HepG2 (cell line): ENCODE results near the gene THAP10. TPM values are rescaled to one million over a fixed set of nuclear protein-coding genes. Genes with fewer than 3 reads are reported as not detected.

Source experiments
- ATAC-seq: fragments of 200-7000 bp; cut with Tn5 transposase; 3 replicates; pipeline ENCODE4 v1.9.1; 2020; ENCODE audit warnings: mild to moderate bottlenecking, moderate library complexity
- BruUV-seq: library from RNA; stranded (reverse); fragments of 400-500 nt; replicated peaks from 2 replicates; lab custom pipeline; 2021; lab: Mats Ljungman, UMichigan
- CTCF ChIA-PET: fragments of 300-600 bp; formaldehyde crosslinking; extraction: SDS; loops from one replicate; lab custom pipeline; 2021; ENCODE audit warnings: low total read pairs, inconsistent platforms, low intra/inter-chr PET ratio; lab: Yijun Ruan, JAX
- POLR2A ChIA-PET: fragments of 350-600 bp; sonication (Branson Sonifier 250); formaldehyde crosslinking; loops from one replicate; lab custom pipeline; 2020; ENCODE audit warnings: antibody characterized with exemption, inconsistent platforms; lab: Yijun Ruan, JAX
- DNase-seq: peaks from one replicate; pipeline ENCODE4 v3.0.0-alpha.2; 2015; ENCODE audit warnings: low spot score
- FAIRE-seq: peaks from 3 replicates; lab custom pipeline; 2011; peaks lifted over from hg19 to GRCh38; lab: Jason Lieb, UNC
- H2AFZ ChIP-seq: one replicate; pipeline ENCODE4 v1.6.1; 2011; ENCODE audit warnings: low read length, inconsistent platforms
- H3K27ac ChIP-seq: fragments of 300-600 bp; 3 replicates; pipeline ENCODE4 v1.8.0; 2011; ENCODE audit warnings: mixed run types, mild to moderate bottlenecking, mixed read lengths, low read length, inconsistent platforms; ENCODE audit not compliant: insufficient read depth; ENCODE audit errors: extremely low read length
- H3K27me3 ChIP-seq, 2 experiments: fragments of 200-600 bp in 1 of 2; 2 replicates in 1 of 2; 3 replicates in 1 of 2; pipeline versions ENCODE4 v1.6.0 to v1.8.0; 2011; ENCODE audit warnings: low read length in 2 of 2, mild to moderate bottlenecking in 2 of 2, moderate library complexity in 2 of 2, inconsistent platforms in 1 of 2; ENCODE audit not compliant: insufficient read depth in 2 of 2, control insufficient read depth in 1 of 2
- H3K36me3 ChIP-seq, 2 experiments: fragments of 200-600 bp in 1 of 2; replicated peaks in 1 of 2; 2 replicates in 1 of 2; 3 replicates in 1 of 2; pipeline versions ENCODE4 v1.5.1 to v1.8.0; 2011; ENCODE audit warnings: low read length in 2 of 2, inconsistent platforms in 1 of 2; ENCODE audit not compliant: insufficient read depth in 2 of 2, control insufficient read depth in 1 of 2
- H3K4me1 ChIP-seq: 2 replicates; pipeline ENCODE4 v1.5.1; 2012; ENCODE audit warnings: low read length, inconsistent platforms; ENCODE audit not compliant: insufficient read depth
- H3K4me2 ChIP-seq: 2 replicates; pipeline ENCODE4 v1.6.0; 2011; ENCODE audit warnings: low read depth, low read length, inconsistent platforms
- H3K4me3 ChIP-seq, 3 experiments: fragments of 200-600 bp in 1 of 3; sonication (generic), shearing (Covaris generic) in 1 of 3; replicated peaks in 1 of 3; 2 replicates each; pipeline ENCODE4 v1.5.1; 2011 to 2016; ENCODE audit warnings: low read length in 3 of 3, inconsistent platforms in 2 of 3, low read depth in 2 of 3, mild to moderate bottlenecking in 2 of 3, control low read depth in 1 of 3, mixed read lengths in 1 of 3; ENCODE audit not compliant: insufficient read depth in 1 of 3
- H3K79me2 ChIP-seq: one replicate; pipeline ENCODE4 v1.6.1; 2011; ENCODE audit warnings: low read length, inconsistent platforms; ENCODE audit not compliant: insufficient read depth
- H3K9ac ChIP-seq: 2 replicates; pipeline ENCODE4 v1.6.0; 2011; ENCODE audit warnings: mild to moderate bottlenecking, low read depth, low read length, inconsistent platforms; ENCODE audit not compliant: insufficient read depth
- H3K9me3 ChIP-seq: 2 replicates; pipeline ENCODE4 v1.5.1; 2012; ENCODE audit warnings: mild to moderate bottlenecking, low read length
- H4K20me1 ChIP-seq: 2 replicates; pipeline ENCODE4 v1.6.0; 2011; ENCODE audit warnings: inconsistent platforms, mild to moderate bottlenecking, low read length, moderate library complexity; ENCODE audit not compliant: insufficient read depth
- ATAD3A ChIP-seq: sonication (generic); formaldehyde crosslinking; IDR thresholded peaks from 2 replicates; pipeline ENCODE4 v1.4.0; 2020; ENCODE audit warnings: missing genetic modification reagents
- FOXK1 ChIP-seq: sonication (generic); formaldehyde crosslinking; IDR thresholded peaks from 2 replicates; pipeline ENCODE4 v1.4.0; 2020; ENCODE audit warnings: low read depth, missing genetic modification reagents, borderline replicate concordance
- FOXP1 ChIP-seq, 2 experiments: fragments of 450-650 bp in 1 of 2; IDR thresholded peaks; 2 replicates each; pipeline ENCODE4 v1.6.1; 2017 to 2018; ENCODE audit warnings: antibody characterized with exemption in 1 of 2
- KLF13 ChIP-seq: sonication (generic); formaldehyde crosslinking; IDR thresholded peaks from 2 replicates; pipeline ENCODE4 v1.4.0; 2020; ENCODE audit warnings: mild to moderate bottlenecking, missing genetic modification reagents
- MXD4 ChIP-seq: IDR thresholded peaks from 2 replicates; pipeline ENCODE4 v1.6.1; 2016; ENCODE audit warnings: mild to moderate bottlenecking, missing biosample characterization, missing genetic modification reagents
- MXI1 ChIP-seq: IDR thresholded peaks from 3 replicates; pipeline ENCODE4 v1.6.1; 2012; ENCODE audit warnings: low read depth, low read length, inconsistent platforms, borderline replicate concordance
- NFE2L2 ChIP-seq: fragments of 150-350 bp; IDR thresholded peaks from 2 replicates; pipeline ENCODE4 v1.6.1; 2014; ENCODE audit warnings: low read length
- RNF219 ChIP-seq: sonication (generic); formaldehyde crosslinking; IDR thresholded peaks from 2 replicates; pipeline ENCODE4 v1.5.0; 2020; ENCODE audit warnings: mild to moderate bottlenecking, missing genetic modification reagents
- SNAPC5 ChIP-seq: sonication (generic); formaldehyde crosslinking; IDR thresholded peaks from 2 replicates; pipeline ENCODE4 v1.8.1; 2023; ENCODE audit warnings: mild to moderate bottlenecking, missing genetic modification reagents, borderline replicate concordance
- ZFP36 ChIP-seq: fragments of 150-350 bp; IDR thresholded peaks from 2 replicates; pipeline ENCODE4 v1.6.1; 2018; ENCODE audit warnings: borderline replicate concordance, low read length, low read depth; ENCODE audit not compliant: partially characterized antibody
- ZFP36L1 ChIP-seq: sonication (generic); formaldehyde crosslinking; IDR thresholded peaks from 2 replicates; pipeline ENCODE4 v1.8.0; 2022; ENCODE audit warnings: mild to moderate bottlenecking, missing genetic modification reagents, moderate library complexity
- ZNF180 ChIP-seq: sonication (generic); formaldehyde crosslinking; IDR thresholded peaks from 2 replicates; pipeline ENCODE4 v1.4.0; 2020; ENCODE audit warnings: low read depth, missing genetic modification reagents, borderline replicate concordance
- ZSCAN20 ChIP-seq: sonication (generic); formaldehyde crosslinking; IDR thresholded peaks from 2 replicates; pipeline ENCODE4 v1.4.0; 2020; ENCODE audit warnings: missing genetic modification reagents, mild to moderate bottlenecking, borderline replicate concordance
- ZSCAN9 ChIP-seq: IDR thresholded peaks from 2 replicates; pipeline ENCODE4 v1.6.1; 2016; ENCODE audit warnings: borderline replicate concordance
- WGBS: methylation state at CpG from one replicate; pipeline ENCODE4 v1.1.6; 2017; ENCODE audit warnings: low lambda C conversion rate; 5-methylcytosine and 5-hydroxymethylcytosine counted together
- in situ Hi-C: cut with HindIII; loops from 2 replicates; pipeline ENCODE4 v1.10.0; 2017; ENCODE audit warnings: low pct_unique_long_range_greater_than_20kb; ENCODE audit not compliant: extremely low pct_ligation_motif_present
- intact Hi-C: fragments of 100-400 bp; cut with micrococcal nuclease; formaldehyde crosslinking; loops from one replicate; pipeline ENCODE4 v1.10.0; 2022; ENCODE audit not compliant: unreplicated experiment
- polyA plus RNA-seq, 8 experiments: library from polyadenylated mRNA; depleted of rRNA in 3 of 8; stranded (reverse) in 7 of 8; unstranded in 1 of 8; fragments of >200 nt; fragmentation: Illumina TruSeq in 4 of 8; extraction: Trizol in 4 of 8; gene quantifications; 2 replicates each; pipeline versions ENCODE4 v1.2.1 to v1.2.3, GENCODE V29; 2011 to 2016; ENCODE audit warnings: low read depth in 4 of 8, missing spikeins in 1 of 8, mixed read lengths in 1 of 8; ENCODE audit not compliant: insufficient read depth in 1 of 8
- total RNA-seq, 5 experiments: library from RNA; depleted of rRNA; stranded (reverse); fragments of >200 nt; fragmentation: Illumina TruSeq; extraction: Trizol; gene quantifications; 2 replicates each; pipeline ENCODE4 v1.2.3, GENCODE V29; 2016; ENCODE audit warnings: low read depth in 1 of 5
- TF ChIP-seq, protein P1 (sequence below): sonication (generic); formaldehyde crosslinking; IDR thresholded peaks from 2 replicates; pipeline ENCODE4 v1.8.1; 2023; ENCODE audit warnings: missing genetic modification reagents, mild to moderate bottlenecking, borderline replicate concordance
- TF ChIP-seq, protein P2 (sequence below): sonication (generic); formaldehyde crosslinking; conservative IDR thresholded peaks from 2 replicates; pipeline ENCODE4 v1.8.0; 2022; ENCODE audit warnings: mild to moderate bottlenecking, moderate library complexity, missing genetic modification reagents

Gene THAP10
- total and polyA plus RNA-seq, 2 of the 13 experiments (the other 11 are each of a cell fraction or from before 2014, with no cell fraction given): 0.64 to 0.69 TPM

- Histone ChIP-seq H4K20me1 (no peaks in the 10 kb centered on the region), H3K27me3 (no peaks in the 10 kb centered on the region; a peak in 2 of 5 replicates), H3K9ac (no peak overlapping the region), H3K4me3 (no peak overlapping the region), H2AFZ (no peak overlapping the region), H3K4me1 (peaks cover 29% of the 10 kb centered on the region), H3K4me2 (peak overlapping the region; percentile 71; the same call in 1 of the 2 replicates), H3K27ac (no peak overlapping the region), H3K79me2 (no peaks in the 10 kb centered on the region), H3K36me3 (no peaks in the 10 kb centered on the region), H3K9me3 (no peaks in the 10 kb centered on the region)
- in situ Hi-C loops: no loop called here
- ATAC-seq (no peak), FAIRE-seq (no peak), DNase-seq (no peak)
- WGBS: 65% methylated on average over 4 of the region's 11 CpGs
- intact Hi-C loops: no loop called here
- ChIA-PET POLR2A (interaction anchor here (1.3 to 2.1 kb wide), 3 partner anchors 10 to 26 kb away, joined by 3 to 11 read pairs (median 4); no protein-coding TSS in a partner anchor), CTCF (no interaction called here)
- BruUV-seq: no TSS peak
- TF ChIP-seq, protein P1, sequence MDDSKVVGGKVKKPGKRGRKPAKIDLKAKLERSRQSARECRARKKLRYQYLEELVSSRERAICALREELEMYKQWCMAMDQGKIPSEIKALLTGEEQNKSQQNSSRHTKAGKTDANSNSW: no peak
- TF ChIP-seq RNF219 (CRISPR knock-in tag) (no peak), MXD4 (CRISPR knock-in tag) (no peak), ZFP36L1 (no peak), MXI1 (no peak), SNAPC5 (CRISPR knock-in tag) (no peak), ATAD3A (CRISPR knock-in tag) (no peak), ZSCAN9 (CRISPR knock-in tag) (no peak), ZFP36 (no peak), KLF13 (CRISPR knock-in tag) (no peak), ZSCAN20 (CRISPR knock-in tag) (no peak), FOXP1 (IDR thresholded peaks at IDR 0.05) (no peak), FOXP1 (CRISPR knock-in tag; IDR thresholded peaks at IDR 0.05) (no peak), ZNF180 (CRISPR knock-in tag) (no peak), NFE2L2 (no peak), FOXK1 (CRISPR knock-in tag) (no peak)
- TF ChIP-seq, protein P2, sequence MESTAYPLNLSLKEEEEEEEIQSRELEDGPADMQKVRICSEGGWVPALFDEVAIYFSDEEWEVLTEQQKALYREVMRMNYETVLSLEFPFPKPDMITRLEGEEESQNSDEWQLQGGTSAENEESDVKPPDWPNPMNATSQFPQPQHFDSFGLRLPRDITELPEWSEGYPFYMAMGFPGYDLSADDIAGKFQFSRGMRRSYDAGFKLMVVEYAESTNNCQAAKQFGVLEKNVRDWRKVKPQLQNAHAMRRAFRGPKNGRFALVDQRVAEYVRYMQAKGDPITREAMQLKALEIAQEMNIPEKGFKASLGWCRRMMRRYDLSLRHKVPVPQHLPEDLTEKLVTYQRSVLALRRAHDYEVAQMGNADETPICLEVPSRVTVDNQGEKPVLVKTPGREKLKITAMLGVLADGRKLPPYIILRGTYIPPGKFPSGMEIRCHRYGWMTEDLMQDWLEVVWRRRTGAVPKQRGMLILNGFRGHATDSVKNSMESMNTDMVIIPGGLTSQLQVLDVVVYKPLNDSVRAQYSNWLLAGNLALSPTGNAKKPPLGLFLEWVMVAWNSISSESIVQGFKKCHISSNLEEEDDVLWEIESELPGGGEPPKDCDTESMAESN (CRISPR knock-in tag): no peak
Measured at GRCh38 chr15:70859998-70860397, 32.2 kb downstream of the THAP10 start.
